ENCODE results near the gene NAA38.
"Not testable (repeated sequence)": the region's sequence is repeated elsewhere in the genome, so short reads cannot be mapped to it uniquely, and the experiment has no call there.

NAA38 gene

DNA sequence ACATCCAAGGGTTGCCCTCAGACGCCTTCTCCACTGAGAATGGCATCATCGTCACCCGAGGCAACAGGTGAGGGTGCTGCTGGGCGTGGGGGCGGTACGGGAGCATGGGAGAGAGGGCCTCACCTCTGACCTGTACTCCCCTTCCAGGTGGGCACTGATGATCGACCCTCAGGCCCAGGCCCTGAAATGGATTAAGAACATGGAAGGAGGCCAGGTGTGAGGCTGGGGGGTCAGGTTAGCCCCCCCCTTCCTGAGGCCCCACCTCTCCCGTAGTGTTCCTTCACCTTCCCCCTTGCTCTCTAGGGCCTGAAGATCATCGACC is 39.8 kb downstream of the NAA38 start:
- Histone ChIP-seq H3K36me3 (ENCODE audit: insufficient read depth, low read length) (no peaks in the 10 kb centered on the region), H3K4me3 (ENCODE audit: low read depth, low read length) (no peak overlapping the region), H3K79me2 (ENCODE audit: control insufficient read depth, insufficient read depth, low read length, unreplicated experiment) (no peaks in the 10 kb centered on the region), H3K27me3 (ENCODE audit: insufficient read depth, low read length) (no peaks in the 10 kb centered on the region), H3K27ac (ENCODE audit: low read depth, low read length) (no peak overlapping the region), H3K4me1 (ENCODE audit: control insufficient read depth, insufficient read depth, low read length, unreplicated experiment) (no peaks in the 10 kb centered on the region), H2AFZ (ENCODE audit: low read length, unreplicated experiment) (no peak overlapping the region)

- H3K27me3 ChIP-seq (ENCODE audit: insufficient read depth, low read length): no peaks in the 10 kb centered on the region
Observed at GRCh38 chr17:7816926-7817642, 40.3 kb downstream of the NAA38 start.

DNA sequence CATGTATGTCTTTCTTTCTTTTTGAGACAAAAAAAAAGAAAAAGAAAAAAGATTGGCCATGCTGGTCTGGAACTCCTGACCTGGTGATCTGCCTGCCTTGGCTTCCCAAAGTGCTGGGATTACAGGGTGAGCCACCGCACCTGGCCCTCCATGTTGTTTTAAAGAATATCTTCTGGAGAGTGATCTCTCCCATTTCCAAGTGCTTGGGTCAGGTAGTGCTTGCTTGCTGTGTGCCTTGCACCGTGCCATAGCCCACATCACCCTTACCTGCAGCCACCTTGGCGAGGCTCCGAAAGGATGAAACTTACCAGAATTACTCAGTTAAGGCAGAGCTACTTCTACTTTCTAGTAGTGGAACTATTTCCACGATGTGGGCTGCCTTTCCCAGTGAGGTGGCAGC is 42.4 kb downstream of the NAA38 start:
- no peaks in the 10 kb centered on the region for H3K4me1 ChIP-seq (ENCODE audit: control insufficient read depth, insufficient read depth, low read length, unreplicated experiment)
- no peak overlapping the region for H2AFZ ChIP-seq (ENCODE audit: low read length, unreplicated experiment)
- no peaks in the 10 kb centered on the region for H3K27me3 ChIP-seq (ENCODE audit: insufficient read depth, low read length)
- H3K4me3 ChIP-seq (ENCODE audit: low read depth, low read length): no peak overlapping the region
- no peaks in the 10 kb centered on the region for H3K79me2 ChIP-seq (ENCODE audit: control insufficient read depth, insufficient read depth, low read length, unreplicated experiment)
- H3K27ac ChIP-seq (ENCODE audit: low read depth, low read length): no peak overlapping the region
- H3K36me3 ChIP-seq (ENCODE audit: insufficient read depth, low read length): no peaks in the 10 kb centered on the region

More at GRCh38 chr17:7816926-7817642, 40.3 kb downstream of the NAA38 start:
- H2AFZ ChIP-seq (ENCODE audit: low read length, unreplicated experiment): no peak overlapping the region
- H3K4me1 ChIP-seq (ENCODE audit: control insufficient read depth, insufficient read depth, low read length, unreplicated experiment): no peaks in the 10 kb centered on the region
- no peak overlapping the region for H3K27ac ChIP-seq (ENCODE audit: low read depth, low read length)
- H3K36me3 ChIP-seq (ENCODE audit: insufficient read depth, low read length): no peaks in the 10 kb centered on the region
- H3K79me2 ChIP-seq (ENCODE audit: control insufficient read depth, insufficient read depth, low read length, unreplicated experiment): no peaks in the 10 kb centered on the region
- H3K4me3 ChIP-seq (ENCODE audit: low read depth, low read length): no peak overlapping the region

DNA sequence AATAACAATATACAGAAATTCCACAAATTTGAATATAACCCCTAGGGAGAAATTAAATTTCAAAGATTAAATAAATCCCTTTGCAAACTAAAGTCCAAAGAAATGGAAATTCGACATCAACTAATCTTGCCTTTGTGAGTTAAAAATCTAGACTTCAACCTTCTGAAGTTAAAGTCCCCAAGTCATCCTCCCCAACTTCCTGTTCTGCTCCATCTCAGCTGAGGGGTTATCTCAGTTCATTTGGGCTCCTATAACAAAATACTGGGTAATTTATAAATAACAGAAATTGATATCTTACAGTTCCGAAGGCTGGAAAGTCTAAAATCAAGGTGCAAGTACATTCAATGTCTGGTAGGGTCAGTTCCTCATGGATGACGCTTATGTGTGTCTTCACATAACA is 46.1 kb downstream of the NAA38 start:
- H3K27me3 ChIP-seq (ENCODE audit: insufficient read depth, low read length): no peaks in the 10 kb centered on the region
- no peak overlapping the region for H2AFZ ChIP-seq (ENCODE audit: low read length, unreplicated experiment)
- H3K4me3 ChIP-seq (ENCODE audit: low read depth, low read length): no peak overlapping the region

GRCh38 chr17:7809791-7810343 is 47.5 kb downstream of the NAA38 start:
- not testable (repeated sequence) for H3K4me1 ChIP-seq (ENCODE audit: control insufficient read depth, insufficient read depth, low read length, unreplicated experiment); H3K36me3 ChIP-seq (ENCODE audit: insufficient read depth, low read length); H2AFZ ChIP-seq (ENCODE audit: low read length, unreplicated experiment); H3K27ac ChIP-seq (ENCODE audit: low read depth, low read length); H3K79me2 ChIP-seq (ENCODE audit: control insufficient read depth, insufficient read depth, low read length, unreplicated experiment); H3K27me3 ChIP-seq (ENCODE audit: insufficient read depth, low read length); H3K4me3 ChIP-seq (ENCODE audit: low read depth, low read length)

More for the DNA sequence above, 46.1 kb downstream of the NAA38 start:
- Histone ChIP-seq H3K79me2 (ENCODE audit: control insufficient read depth, insufficient read depth, low read length, unreplicated experiment) (no peaks in the 10 kb centered on the region), H3K36me3 (ENCODE audit: insufficient read depth, low read length) (no peaks in the 10 kb centered on the region), H3K4me1 (ENCODE audit: control insufficient read depth, insufficient read depth, low read length, unreplicated experiment) (peaks cover 7% of the 10 kb centered on the region), H3K27ac (ENCODE audit: low read depth, low read length) (no peak overlapping the region)

DNA sequence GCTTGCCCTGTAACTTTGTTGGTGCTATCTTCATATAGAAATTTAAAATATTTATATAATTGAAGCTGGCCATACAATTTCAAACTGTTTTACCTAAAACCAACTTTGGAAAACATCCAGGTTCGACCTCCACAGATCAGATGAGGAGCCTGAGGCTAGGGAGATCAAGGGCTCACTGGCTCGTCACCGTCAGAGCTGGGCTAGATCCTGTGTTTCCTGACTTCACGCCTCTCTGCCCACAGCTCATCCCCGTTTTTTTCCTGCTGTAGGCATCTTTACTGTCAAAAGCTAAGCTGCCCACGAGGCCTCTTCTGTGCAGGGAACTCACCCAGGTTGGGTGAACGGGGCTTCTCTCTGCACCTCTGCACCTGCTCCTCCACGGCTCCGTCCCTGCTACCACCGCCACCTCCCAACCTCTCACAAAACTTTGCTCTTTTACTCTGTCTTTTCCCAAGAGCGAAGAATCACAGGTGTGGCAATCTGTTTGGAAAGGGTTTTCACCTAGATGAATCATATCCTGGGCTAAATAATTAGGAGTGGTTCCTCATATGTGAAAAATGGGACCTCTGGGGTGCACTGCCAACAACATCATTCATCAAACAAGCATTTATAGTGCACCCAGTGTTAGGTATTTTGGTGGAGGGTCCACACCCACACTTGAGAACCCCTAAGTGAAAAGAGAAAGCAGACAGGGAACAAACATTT is 48.1 kb downstream of the NAA38 start:
- Histone ChIP-seq H3K4me3 (ENCODE audit: low read depth, low read length) (no peak overlapping the region), H2AFZ (ENCODE audit: low read length, unreplicated experiment) (no peak overlapping the region), H3K79me2 (ENCODE audit: control insufficient read depth, insufficient read depth, low read length, unreplicated experiment) (no peaks in the 10 kb centered on the region), H3K27me3 (ENCODE audit: insufficient read depth, low read length) (no peaks in the 10 kb centered on the region), H3K36me3 (ENCODE audit: insufficient read depth, low read length) (no peaks in the 10 kb centered on the region), H3K4me1 (ENCODE audit: control insufficient read depth, insufficient read depth, low read length, unreplicated experiment) (peaks cover 7% of the 10 kb centered on the region), H3K27ac (ENCODE audit: low read depth, low read length) (no peak overlapping the region)

DNA sequence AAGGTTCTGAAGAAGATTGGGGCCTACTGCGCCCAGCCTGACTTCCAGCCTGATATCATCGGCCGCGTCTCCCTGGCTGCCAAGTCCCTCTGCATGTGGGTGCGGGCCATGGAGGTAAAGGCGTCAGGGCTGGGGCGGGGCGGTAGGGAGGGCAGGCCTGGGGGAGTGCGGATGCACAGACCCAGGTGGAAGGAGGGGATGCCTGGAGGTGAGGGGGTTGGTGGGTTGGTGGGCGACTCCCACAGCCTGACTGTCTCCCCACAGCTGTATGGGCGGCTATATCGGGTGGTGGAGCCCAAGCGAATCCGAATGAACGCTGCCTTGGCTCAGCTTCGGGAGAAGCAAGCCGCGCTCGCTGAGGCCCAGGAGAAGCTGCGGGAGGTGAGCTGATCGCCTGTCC is 50.2 kb downstream of the NAA38 start:
- Histone ChIP-seq H3K27me3 (ENCODE audit: insufficient read depth, low read length) (no peaks in the 10 kb centered on the region), H3K4me3 (ENCODE audit: low read depth, low read length) (no peak overlapping the region), H2AFZ (ENCODE audit: low read length, unreplicated experiment) (no peak overlapping the region), H3K27ac (ENCODE audit: low read depth, low read length) (no peak overlapping the region), H3K4me1 (ENCODE audit: control insufficient read depth, insufficient read depth, low read length, unreplicated experiment) (peaks cover 7% of the 10 kb centered on the region), H3K79me2 (ENCODE audit: control insufficient read depth, insufficient read depth, low read length, unreplicated experiment) (no peaks in the 10 kb centered on the region), H3K36me3 (ENCODE audit: insufficient read depth, low read length) (no peaks in the 10 kb centered on the region)

All from ACC112 (cell line).